ENCODE results near the gene NCKAP5.

Gene NCKAP5

DNA sequence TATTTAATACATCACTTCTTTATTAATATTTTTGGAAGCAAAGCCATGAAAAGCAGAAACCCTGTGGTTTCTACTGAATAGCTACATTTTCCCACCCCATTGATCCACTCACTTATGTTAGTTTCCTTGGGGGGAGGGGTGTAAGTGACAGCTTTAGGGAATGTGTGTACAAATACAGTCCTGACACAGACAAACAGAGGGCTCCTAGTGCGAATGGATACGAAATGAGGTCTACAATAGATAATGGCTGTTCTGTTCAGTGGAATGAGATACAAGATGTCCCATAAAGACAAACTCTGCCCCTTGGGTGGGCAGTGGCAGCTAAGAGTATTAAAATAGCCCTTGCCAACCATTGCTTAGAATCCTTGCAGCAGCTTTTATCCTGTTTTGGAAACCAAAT is 312.9 kb downstream of the NCKAP5 start:
- DNase-seq (ENCODE audit: low read depth): no peak
- in situ Hi-C loops (cut with HindIII; ENCODE audit: low sequenced_read_pairs): no loop called here
- TF ChIP-seq CTCF (IDR thresholded peaks at IDR 0.05; ENCODE audit: low read depth, low read length, missing control alignments): no peak

DNA sequence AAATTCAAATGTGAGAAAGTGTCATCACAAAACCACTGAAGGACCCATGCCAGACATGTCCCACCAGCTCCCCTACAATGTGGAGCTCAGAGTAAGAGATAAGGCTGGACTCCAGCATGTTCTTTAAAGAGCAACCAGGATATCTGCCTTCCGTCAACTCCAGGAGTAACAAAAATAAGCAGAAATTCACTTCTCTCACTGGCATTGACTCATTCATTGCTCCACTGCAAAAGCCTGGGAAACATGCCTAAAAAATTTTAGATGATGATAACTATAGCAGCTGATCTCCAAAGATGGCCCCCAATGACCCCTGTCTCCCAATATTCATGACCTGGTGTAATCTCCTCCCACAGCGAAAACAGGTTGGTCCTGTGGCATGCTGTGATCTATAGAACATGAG is 314.5 kb downstream of the NCKAP5 start:
- no peak for DNase-seq (ENCODE audit: low read depth)
- no peak overlapping the region for H3K4me3 ChIP-seq (ENCODE audit: low read depth, low read length)
- no peak for TF ChIP-seq CTCF (IDR thresholded peaks at IDR 0.05; ENCODE audit: low read depth, low read length, missing control alignments)
- in situ Hi-C loops (cut with HindIII; ENCODE audit: low sequenced_read_pairs): no loop called here

More for the DNA sequence above, 312.9 kb downstream of the NCKAP5 start:
- H3K4me3 ChIP-seq (ENCODE audit: low read depth, low read length): no peak overlapping the region

DNA sequence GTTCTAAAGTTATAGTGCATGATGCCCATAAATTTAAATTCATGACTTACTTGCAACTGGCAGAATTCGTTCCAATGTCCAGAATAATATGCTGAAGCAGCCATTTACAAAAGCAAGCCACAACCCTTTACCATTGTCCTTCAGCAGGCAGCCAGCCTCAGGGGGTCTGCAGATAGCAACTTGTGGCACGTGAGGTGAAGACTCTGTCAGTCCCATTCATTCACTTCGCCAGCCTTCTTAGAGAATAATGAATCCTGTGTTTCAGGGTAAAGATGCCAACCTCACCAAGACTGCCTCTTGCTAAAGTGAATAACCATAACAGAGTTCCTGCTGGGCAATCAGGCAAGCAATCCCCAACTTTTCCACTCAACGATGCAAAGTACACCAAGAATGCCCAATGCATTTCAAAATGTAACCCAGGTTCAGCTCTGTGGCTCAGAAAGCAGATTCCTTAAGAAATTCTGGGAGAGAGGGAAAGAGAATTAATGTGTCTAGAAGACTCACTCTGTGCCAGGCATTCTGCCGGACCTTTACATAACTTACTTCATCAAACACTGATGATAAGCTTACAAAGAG is 315.4 kb downstream of the NCKAP5 start:
- H3K4me3 ChIP-seq (ENCODE audit: low read depth, low read length): no peak overlapping the region
- DNase-seq (ENCODE audit: low read depth): no peak
- TF ChIP-seq CTCF (IDR thresholded peaks at IDR 0.05; ENCODE audit: low read depth, low read length, missing control alignments): no peak
- in situ Hi-C loops (cut with HindIII; ENCODE audit: low sequenced_read_pairs): no loop called here

DNA sequence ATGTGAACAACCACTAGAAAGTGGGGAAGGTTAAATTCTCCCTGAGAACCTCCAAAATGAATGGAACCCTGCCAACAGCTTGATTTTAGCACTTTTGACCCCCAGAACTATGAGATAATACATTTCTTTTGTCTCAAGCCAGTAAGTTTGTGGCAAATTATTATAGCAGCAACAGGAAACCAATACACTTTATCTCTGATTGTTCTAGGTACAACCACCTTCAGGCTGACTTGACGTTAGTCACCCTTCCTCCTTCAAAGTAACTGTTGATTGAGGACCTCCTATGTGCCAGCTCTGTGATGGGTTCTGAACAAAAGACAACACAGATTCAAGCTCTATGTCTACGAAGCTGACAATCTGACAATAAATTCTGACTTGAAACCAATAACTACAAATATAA is 318.9 kb downstream of the NCKAP5 start:
- no peak for TF ChIP-seq CTCF (IDR thresholded peaks at IDR 0.05; ENCODE audit: low read depth, low read length, missing control alignments)
- no peak for DNase-seq (ENCODE audit: low read depth)
- in situ Hi-C loops (cut with HindIII; ENCODE audit: low sequenced_read_pairs): no loop called here
- H3K4me3 ChIP-seq (ENCODE audit: low read depth, low read length): no peak overlapping the region

DNA sequence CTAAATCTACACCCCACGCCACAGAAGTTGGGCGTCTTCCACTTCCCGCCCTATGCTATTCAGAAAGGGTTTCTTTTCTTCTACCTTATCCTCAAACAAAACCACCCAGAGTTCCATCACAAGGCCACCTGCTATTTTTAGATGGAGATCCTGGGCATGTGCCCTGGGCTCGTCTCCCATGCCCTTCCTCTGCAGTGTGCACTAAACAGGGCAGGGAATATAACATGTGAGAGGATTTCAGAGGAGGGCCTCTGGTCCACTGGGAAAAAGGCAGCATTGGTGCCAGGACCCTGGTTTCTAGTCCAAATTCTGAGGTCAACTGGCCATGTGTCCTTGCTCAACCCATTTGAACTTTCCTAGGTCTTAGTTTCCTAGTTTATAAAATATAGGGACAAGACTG is 320.0 kb downstream of the NCKAP5 start:
- in situ Hi-C loops (cut with HindIII; ENCODE audit: low sequenced_read_pairs): no loop called here
- DNase-seq (ENCODE audit: low read depth): no peak
- TF ChIP-seq CTCF (IDR thresholded peaks at IDR 0.05; ENCODE audit: low read depth, low read length, missing control alignments): no peak
- H3K4me3 ChIP-seq (ENCODE audit: low read depth, low read length): no peak overlapping the region

GRCh38 chr2:133247631-133248030 is 320.6 kb downstream of the NCKAP5 start:
- TF ChIP-seq CTCF (IDR thresholded peaks at IDR 0.05; ENCODE audit: low read depth, low read length, missing control alignments): no peak
- no peak for DNase-seq (ENCODE audit: low read depth)
- in situ Hi-C loops (cut with HindIII; ENCODE audit: low sequenced_read_pairs): no loop called here
- H3K4me3 ChIP-seq (ENCODE audit: low read depth, low read length): no peak overlapping the region

GRCh38 chr2:133241224-133241571 is 327.1 kb downstream of the NCKAP5 start:
- no peak overlapping the region for H3K4me3 ChIP-seq (ENCODE audit: low read depth, low read length)
- TF ChIP-seq CTCF (IDR thresholded peaks at IDR 0.05; ENCODE audit: low read depth, low read length, missing control alignments): no peak
- no peak for DNase-seq (ENCODE audit: low read depth)
- in situ Hi-C loops (cut with HindIII; ENCODE audit: low sequenced_read_pairs): no loop called here
